Hematopoietic multipotent progenitor cell treated with erythropoietin and hydrocortisone succinate and interleukin-3 and kit ligand, for 6 days (in vitro differentiated cells): ENCODE data around the gene SLCO1B3.
"Not testable (repeated sequence)": the region's sequence is repeated elsewhere in the genome, so short reads cannot be mapped to it uniquely, and the experiment has no call there.

Experiments
- DNase-seq: peaks from one replicate; pipeline ENCODE4 v3.0.0-alpha.2; 2015

SLCO1B3 gene, protein sequence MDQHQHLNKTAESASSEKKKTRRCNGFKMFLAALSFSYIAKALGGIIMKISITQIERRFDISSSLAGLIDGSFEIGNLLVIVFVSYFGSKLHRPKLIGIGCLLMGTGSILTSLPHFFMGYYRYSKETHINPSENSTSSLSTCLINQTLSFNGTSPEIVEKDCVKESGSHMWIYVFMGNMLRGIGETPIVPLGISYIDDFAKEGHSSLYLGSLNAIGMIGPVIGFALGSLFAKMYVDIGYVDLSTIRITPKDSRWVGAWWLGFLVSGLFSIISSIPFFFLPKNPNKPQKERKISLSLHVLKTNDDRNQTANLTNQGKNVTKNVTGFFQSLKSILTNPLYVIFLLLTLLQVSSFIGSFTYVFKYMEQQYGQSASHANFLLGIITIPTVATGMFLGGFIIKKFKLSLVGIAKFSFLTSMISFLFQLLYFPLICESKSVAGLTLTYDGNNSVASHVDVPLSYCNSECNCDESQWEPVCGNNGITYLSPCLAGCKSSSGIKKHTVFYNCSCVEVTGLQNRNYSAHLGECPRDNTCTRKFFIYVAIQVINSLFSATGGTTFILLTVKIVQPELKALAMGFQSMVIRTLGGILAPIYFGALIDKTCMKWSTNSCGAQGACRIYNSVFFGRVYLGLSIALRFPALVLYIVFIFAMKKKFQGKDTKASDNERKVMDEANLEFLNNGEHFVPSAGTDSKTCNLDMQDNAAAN

GRCh38 chr12:20810487-20810886, at the start of gene SLCO1B3:
Gene SLCO1B3 (plus strand): TSS chr12:20810705. CDS start chr12:20815739, 5,034 bp downstream.
- no peak for DNase-seq

DNA sequence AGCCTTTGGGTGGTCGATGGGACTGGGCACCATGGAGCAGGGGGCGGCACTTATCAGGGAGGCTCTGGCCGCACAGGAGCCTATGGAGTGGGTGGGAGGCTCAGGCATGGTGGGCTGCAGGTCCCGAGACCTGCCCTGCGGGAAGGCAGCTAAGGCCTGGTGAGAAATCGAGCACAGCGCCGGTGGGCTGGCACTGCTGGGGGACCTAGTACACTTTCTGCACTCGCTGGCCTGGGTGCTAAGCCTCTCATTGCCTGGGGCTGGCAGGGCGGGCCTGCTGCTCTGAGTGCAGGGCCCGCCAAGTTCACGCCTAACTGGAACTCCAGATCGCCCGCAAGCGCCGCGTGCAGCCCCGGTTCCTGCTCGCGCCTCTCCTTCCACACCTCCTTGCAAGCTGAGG, 33.1 kb upstream of the SLCO1B3 start:
- no peak for DNase-seq

DNA sequence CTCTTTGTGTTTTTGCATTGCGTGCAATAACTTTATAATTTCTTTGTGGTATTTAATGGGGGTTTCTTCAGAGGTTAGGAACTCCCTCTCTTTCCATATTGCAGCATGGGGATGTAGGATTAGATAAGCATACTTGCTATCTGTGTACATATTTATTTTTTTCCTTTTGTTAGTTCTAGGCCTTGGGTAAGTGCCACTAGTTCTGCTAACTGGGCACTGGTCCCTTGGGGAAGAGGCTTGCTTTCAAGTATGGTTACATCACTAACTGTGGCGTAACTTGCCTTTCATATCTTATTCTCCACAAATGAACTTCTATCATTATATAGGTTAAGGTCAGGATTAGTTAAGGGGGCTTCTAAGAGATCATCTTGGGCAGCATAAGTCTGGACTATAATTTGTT, 31.5 kb upstream of the SLCO1B3 start:
- DNase-seq = no peak

- not testable (repeated sequence) for DNase-seq
Measured at GRCh38 chr12:20779971-20780370, 30.5 kb upstream of the SLCO1B3 start.

DNA sequence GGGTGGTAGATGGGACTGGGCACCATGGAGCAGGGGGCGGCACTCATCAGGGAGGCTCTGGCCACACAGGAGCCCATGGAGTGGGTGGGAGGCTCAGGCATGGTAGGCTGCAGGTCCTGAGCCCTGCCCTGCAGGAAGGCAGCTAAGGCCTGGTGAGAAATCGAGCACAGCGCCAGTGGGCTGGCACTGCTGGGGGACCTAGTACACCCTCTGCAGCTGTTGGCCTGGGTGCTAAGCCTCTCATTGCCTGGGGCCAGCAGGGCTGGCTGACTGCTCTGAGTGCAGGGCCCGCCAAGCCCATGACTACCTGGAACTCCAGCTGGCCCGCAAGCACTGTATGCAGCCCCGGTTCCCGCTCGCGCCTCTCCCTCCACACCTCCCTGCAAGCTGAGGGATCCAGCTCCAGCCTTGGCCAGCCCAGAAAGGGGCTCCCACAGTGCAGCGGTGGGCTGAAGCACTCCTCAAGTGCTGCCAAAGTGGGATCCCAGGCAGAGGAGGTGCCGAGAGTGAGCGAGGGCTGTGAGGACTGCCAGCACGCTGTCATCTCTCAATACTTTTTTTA, 26.6 kb upstream of the SLCO1B3 start:
- not testable (repeated sequence) for DNase-seq

DNA sequence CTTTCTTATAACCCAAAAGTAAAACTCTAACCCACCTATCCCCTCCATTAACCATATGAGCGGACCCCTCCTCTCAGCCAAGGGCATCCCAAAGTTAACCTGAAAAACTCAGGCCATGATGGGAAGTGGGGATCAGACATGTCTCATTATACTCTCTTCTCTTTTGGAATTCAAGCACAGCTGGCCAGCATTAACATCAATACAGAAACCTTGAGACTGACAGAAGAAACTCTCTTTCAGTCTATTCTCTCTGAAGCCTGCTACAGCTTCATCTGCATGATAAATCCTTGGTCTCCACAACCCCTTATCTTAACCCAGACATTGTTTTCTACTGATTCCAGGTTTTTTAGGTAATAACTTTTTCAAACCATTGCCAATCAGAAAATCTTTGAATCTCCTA, 17.5 kb upstream of the SLCO1B3 start:
- no peak for DNase-seq

DNA sequence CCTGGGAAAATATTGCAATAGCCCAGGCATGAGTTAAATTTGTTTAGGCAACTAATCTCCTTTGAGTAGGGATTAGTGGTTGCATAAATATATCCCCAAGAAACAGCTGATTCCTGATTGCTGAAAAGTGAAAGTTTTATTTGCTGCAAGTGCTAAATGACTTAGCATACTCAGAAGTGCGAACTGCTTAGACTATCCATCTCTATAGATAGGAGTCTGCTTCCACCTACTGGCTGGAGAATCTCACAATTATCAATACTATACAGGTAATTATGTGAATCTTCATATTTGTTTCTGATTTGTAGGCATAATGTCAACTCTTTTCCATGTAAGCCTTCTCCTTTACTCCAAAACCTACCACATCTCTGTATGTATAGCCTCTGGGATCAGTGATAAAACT, 12.0 kb upstream of the SLCO1B3 start:
- DNase-seq = peak; percentile 58

DNA sequence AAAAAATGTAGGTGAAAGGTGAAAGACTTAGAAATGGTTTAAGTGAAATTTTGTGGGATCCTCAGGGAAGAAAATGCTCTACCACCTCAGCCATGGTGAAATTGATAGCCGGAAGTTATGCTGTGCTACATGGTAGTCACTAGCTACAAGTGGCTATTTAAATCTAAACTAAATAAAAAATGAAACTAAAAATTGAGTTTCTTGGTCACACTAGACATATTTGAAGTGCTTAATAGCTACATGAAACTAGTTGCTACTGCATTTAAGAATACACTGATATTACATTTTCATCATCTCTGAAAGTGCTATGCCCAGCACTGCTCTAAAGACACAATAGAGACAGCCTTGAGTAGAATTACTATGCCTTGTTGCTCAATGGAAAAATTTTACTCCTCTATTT, 10.3 kb upstream of the SLCO1B3 start:
- DNase-seq = no peak

DNA sequence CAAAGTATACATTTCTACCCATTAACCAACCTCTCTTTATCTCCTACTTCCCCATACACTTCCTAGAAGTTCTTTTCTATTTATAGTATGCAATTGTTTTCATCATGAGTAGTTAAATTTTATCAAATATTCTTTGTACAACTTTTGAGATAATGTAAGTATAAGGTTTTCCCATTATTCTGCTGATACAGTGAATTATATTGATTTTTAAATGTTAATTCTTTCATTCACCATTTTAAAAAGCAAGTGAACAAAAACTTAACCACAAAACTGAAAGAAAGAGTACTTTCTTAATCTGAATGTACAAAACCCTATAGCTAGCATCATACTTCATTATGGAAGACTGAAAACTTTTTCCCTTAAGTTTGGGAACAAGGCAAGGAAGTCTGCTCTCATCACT, 9.5 kb upstream of the SLCO1B3 start:
- DNase-seq = no peak

DNA sequence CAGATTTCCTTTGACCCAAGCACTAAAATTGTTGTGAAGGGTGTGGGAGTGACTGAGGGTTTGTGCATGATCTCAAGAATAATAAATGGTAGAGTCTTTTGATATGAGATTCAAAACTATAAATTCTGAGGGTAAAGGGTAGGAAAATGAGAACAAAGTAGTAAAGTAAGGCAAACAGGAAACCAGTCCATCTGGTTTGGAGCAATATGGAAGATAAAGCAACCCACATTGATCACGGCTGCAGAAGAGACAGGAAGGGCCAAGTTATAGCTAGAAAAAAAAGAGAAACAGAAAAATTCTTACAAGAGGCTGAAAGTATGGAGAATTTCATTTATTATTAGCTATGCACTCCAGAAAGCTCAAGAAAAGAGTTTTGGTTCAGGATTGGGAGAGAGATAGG, 4.6 kb upstream of the SLCO1B3 start:
- DNase-seq = peak; percentile 6

- no peak for DNase-seq
Measured at GRCh38 chr12:20807192-20808080, 3.1 kb upstream of the SLCO1B3 start.

DNA sequence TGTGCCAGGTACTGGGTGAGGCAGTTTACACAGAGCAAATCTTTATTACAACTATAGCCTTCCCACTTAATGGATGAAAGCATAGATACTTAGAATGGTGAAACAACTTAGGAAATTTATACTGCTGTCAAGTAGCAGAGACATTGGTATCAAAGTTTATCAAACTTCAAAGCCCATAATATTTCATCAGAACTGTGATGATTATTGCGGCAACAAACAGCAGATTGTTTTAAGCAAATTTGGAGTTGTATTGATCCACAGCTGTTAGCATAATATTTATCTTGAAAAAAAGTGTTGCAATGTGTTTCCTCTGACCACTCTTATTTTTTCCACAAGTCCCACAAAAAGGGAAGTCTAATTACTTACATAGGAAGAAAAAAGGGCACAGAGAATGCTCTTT, 2.0 kb upstream of the SLCO1B3 start:
- no peak for DNase-seq

DNA sequence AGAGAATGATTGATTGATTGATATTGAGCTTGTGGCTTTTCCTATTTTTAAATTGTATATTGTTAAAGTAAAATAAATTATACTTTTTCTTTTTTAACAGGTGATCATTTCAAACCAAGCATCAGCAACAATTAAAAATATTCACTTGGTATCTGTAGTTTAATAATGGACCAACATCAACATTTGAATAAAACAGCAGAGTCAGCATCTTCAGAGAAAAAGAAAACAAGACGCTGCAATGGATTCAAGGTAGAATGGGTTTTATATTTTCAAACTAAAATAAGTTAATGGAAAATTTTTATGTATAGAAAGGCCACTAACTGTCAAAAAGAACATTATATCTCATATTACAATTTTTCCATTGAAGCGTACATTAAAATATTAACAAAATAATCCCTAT, 5.1 kb downstream of the SLCO1B3 start:
- DNase-seq = no peak

DNA sequence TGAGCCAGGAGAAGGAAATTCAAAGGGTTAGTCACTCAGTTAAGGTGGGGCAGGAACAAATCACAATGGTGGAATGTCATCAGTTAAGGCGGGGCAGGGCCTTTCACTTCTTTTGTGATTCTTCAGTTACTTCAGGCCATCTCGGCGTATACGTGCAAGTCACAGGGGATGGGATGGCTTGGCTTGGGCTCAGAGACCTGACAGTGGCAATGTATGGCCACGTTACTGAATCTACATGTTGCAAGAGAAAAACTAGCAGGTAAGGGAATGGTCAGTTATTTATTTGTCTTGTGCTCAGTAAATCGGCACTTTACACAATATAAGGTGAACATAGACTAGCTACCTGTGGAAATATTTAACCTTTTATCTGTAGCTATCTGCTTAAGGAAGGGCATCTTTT, 11.9 kb downstream of the SLCO1B3 start:
- no peak for DNase-seq

DNA sequence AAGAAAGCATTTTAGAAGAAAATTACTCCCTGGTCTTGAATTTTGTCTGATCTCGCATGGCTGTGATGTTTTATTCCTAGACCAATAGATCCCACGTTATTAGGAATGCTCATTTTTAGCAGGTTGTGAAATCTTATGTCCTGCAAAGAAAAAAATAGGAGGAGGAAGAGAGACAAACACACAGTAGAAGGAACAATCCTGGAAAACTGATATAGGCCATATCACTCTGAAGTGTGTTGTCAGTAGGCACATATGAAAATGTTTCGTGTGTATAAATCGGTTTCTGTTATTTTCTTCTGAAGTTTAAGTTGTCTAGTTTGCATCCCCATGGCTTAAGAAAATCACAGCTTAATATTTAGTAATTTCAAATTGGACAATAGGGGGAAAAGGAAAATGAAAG, 12.4 kb downstream of the SLCO1B3 start:
- DNase-seq = no peak

- DNase-seq = no peak
Measured at GRCh38 chr12:20829919-20830318, 19.4 kb downstream of the SLCO1B3 start.

DNA sequence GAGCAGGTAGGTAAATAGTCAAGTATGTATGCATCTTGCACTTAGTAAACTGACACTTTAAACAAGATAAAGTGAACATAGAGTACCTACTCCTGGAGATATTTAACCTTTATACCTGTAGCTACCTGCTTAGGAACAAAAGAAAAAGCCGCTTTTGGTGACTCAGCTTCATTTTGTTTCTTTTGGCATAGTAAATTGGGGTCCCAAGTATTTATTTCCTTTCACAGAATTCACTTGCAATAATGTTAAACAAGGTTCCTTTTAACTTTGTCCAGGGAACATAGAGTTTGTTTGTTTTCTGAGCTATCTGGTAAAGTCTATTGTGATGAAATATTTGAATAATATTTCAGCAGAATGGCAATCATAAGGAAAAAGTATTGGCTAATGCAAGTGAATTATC, 20.0 kb downstream of the SLCO1B3 start:
- no peak for DNase-seq

- no peak for DNase-seq
Measured at GRCh38 chr12:20832911-20833310, 22.4 kb downstream of the SLCO1B3 start.

DNA sequence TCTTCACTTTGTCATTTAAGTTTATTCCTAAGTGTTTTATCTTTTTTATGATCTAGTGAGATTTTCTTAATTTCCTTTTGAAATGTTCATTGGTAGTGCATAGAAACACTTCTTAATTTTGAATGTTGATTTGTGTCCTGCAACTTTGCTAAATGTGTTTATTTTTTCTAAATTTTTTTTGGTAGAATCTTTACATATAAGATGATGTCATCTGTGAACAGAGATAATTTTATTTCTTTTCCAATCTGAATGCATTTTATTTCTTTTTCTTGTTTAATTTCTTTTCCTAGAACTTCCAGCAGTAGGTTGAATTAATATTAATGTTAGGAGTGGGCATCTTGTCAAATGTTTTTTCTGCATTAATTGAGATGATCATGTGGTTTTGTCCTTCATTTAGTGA, 42.1 kb downstream of the SLCO1B3 start:
- no peak for DNase-seq

DNA sequence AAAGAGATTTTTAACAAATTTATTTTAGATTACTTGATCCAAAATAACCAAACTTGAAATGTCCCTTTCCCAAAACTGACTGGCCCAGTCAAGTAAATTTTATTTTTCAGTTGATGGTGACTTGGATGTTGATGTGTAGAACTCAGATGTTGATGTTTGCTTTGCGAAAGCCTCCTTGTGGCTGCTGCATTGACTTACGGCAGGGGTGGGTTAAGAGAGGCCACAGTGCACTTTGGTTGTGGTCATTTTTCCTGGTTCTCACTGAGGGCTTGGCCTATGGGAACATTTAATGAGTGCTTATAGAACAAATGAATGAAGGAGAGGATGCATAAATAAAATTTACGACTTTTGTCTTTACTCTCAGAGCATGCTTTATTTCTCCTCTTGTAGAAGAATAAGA, 52.6 kb downstream of the SLCO1B3 start:
- DNase-seq = no peak

DNA sequence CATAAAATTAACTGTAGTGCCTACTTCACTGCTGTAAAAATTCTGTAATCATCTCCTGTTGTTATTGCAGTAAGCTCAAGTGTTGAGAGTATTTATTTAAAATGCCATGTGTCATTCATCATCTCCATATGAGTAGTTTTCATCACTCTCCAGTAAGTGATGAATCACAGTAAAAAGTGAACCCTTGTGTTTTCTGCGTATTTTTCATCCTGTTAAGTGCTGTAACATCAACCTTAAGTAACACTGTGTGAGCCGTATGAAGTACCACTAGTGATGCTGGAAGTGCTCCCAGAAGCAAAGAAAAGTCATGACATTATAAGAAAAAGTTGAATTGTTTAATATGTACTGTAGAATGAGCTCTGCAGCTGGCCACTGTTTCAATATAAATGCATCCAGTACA, 55.4 kb downstream of the SLCO1B3 start:
- DNase-seq = no peak

DNA sequence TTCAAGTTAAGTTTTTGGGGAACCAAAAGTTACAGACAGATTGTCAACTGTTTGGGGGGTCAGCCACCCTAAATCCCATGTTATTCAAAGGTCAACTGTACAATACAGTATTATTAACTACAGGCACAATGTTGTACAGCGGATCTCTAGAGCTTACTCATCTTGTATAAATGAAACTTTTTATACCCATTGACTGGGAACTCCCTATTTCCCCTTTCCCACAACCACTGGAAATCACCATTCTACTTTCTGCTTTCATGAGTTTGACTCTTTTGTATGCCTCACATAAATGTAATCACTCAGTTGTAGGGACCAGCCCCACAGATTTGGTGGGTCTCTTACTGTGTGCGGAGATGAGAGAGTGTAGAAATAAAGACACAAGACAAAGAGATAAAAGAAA, 57.8 kb downstream of the SLCO1B3 start:
- no peak for DNase-seq

DNA sequence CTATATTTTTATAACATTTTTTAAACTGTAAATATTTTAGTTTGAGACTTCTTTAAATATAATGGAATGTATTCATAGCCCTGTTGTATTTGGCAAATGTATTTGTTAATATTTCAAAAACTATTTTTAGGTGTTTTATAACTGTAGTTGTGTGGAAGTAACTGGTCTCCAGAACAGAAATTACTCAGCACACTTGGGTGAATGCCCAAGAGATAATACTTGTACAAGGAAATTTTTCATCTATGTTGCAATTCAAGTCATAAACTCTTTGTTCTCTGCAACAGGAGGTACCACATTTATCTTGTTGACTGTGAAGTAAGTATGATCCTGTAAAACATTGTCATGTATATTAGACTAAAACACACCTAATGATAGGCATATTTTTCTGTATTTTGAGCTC, 72.8 kb downstream of the SLCO1B3 start:
- DNase-seq = no peak
